HG02870 (cell line): ENCODE results near the gene CXCL11.
"Not testable (repeated sequence)": the region's sequence is repeated elsewhere in the genome, so short reads cannot be mapped to it uniquely, and the experiment has no call there.

Experiments used
- ATAC-seq: cut with Tn5 transposase; IDR thresholded peaks from one replicate; pipeline ENCODE4 v1.9.1; 2021; ENCODE audit warnings: mild to moderate bottlenecking, moderate library complexity; ENCODE audit not compliant: unreplicated experiment

Gene CXCL11

DNA sequence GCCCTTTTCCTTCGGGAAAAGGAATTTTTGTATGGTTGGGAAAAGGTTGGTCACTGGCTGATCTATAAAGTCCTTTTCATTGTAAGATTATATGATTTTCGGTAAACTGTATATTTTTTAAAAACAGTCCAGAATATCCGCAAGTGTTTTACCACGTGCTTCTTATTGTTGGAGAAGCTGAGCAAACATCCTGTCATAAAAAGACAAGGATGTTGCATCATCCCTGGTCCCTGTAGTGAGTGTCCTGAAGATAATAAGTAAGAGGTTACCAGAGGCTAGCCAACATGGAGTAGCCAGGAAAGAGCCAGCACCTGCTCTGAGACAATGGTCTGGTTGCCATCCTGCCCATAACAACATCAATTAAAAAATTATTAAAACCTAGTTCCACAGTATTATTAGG lies 33.7 kb downstream of the CXCL11 start:
- ATAC-seq: no peak

DNA sequence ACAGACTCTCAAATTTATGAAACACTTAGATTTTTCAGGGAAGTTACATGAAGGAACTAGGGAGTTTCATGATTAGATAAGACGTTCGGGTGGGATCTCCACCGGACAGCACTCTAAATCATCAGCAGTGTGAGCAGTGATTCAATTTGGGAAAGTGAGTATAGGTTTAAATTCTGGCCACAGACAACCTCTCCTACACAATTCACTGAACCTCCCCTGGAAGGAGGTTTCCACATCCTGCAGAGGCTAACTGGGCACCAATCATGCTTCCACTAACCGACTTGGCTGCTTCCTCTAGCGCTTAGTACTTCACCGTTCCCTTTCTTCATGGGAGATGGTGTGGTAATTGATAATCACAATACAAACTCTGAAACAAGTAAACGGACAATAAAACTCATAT lies 34.2 kb downstream of the CXCL11 start:
- no peak for ATAC-seq

DNA sequence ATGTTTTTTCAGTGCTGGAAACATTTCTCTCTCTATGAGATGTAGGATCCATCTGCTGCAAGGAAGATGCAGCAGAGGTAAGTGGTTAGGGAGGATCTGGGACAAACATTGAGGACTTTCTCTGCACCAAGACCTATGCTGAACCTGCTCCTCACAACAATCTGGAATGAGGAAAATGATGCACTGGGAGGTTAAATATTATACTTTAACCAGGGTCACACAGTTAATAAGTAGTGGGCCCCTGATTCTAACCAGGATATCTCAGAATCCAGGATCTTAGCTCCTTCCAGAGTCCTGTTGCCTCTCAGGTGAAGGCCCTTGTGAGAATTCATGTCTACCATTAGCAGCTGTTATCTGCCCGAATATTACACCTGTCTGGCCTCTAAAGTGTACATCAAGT lies 35.6 kb downstream of the CXCL11 start:
- ATAC-seq: no peak

DNA sequence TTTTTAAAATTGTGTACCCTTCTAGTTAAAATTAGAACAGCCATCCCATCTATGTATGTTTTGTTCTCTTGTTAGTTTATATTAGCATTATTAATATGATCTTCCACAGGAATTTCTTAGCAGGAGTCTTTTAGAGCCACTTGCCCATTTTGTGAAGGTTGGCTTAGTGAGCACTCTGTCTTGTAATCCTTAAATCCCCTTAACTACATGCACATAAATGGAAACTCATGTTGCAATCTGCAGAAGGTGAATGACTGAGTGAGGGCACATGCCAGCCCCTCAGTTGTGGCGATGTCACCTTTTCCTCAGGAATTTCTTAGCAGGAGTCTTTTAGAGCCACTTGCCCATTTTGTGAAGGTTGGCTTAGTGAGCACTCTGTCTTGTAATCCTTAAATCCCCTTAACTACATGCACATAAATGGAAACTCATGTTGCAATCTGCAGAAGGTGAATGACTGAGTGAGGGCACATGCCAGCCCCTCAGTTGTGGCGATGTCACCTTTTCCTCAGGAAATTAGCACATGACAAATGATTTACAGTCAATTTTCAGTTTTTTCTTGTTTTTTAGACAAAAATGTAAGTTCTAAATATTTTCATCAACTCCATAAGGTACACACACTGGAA lies 37.2 kb downstream of the CXCL11 start:
- ATAC-seq: not testable (repeated sequence)

DNA sequence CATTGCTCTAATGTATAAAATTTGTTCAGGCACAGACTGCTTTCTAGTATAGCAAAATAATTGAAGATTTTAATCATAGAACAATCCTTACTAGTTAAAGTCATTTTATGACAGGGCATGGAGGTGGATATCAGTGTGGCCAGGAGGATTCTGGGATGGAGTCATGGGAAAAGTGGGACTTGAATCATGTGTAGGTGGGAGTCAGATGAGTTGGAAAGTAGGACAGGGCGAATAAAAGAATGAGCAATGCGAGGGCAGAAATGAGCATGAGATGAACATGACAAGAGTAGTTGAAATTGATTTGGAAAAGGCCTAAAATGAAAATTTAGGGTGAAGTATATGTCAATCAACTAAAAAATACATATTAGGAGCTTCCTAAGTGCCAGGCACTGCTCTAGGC lies 37.9 kb downstream of the CXCL11 start:
- ATAC-seq: no peak

DNA sequence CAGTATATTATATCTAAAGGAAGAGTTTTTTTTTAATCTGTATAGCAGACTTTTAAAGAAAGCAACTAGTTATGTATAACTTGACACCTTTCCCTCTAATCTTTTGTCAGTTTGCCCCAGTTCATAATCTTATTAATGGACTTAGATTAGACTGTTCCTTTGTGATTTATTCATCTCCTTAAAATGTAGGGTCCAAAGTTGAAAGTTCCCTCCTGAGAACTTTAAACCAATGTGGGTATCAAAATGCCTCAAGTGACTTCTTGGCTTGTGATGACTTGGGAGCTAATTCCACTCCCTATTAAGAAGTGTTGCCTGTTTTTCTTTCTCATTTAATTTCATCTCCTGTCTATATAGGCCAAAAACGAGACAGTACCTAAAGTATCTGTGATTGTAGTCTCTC lies 38.8 kb downstream of the CXCL11 start:
- ATAC-seq: no peak

DNA sequence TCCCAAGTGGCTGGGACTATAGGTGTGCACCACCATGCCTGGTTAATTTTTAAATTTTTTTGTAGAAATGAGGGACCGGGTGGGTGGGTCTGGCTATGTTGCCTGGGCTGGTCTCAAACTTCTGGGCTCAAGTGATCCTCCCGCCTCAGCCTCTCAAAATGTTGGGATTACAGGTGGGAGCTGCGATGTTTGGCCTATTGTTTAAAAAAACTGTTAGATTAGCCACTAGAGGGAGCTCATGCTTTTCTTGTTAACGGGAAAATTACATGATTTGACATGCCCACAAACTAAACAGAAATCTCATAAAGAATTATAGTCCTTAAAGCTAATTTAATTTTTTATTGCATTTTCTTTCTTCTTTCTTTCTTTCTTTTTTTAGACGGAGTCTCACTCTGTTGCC lies 40.1 kb downstream of the CXCL11 start:
- no peak for ATAC-seq

DNA sequence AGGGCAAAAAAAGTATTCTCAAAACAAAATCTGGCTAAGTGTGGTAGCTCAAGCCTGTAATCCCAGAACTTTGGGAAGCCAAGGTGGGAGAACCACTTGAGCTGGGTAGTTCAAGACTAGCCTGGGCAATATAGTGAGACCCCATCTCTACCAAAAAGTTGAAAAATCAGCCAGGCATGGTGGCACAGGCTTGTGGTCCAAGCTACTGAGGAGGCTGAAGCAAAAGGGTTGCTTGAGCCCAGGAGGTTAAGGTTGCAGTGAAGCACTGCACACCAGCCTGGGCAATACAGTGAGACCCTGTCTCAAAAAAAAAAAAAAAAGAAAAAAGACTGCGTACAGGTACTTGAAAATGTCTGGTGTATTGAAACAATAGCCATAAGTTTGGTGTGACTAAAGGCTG lies 43.4 kb downstream of the CXCL11 start:
- no peak for ATAC-seq

DNA sequence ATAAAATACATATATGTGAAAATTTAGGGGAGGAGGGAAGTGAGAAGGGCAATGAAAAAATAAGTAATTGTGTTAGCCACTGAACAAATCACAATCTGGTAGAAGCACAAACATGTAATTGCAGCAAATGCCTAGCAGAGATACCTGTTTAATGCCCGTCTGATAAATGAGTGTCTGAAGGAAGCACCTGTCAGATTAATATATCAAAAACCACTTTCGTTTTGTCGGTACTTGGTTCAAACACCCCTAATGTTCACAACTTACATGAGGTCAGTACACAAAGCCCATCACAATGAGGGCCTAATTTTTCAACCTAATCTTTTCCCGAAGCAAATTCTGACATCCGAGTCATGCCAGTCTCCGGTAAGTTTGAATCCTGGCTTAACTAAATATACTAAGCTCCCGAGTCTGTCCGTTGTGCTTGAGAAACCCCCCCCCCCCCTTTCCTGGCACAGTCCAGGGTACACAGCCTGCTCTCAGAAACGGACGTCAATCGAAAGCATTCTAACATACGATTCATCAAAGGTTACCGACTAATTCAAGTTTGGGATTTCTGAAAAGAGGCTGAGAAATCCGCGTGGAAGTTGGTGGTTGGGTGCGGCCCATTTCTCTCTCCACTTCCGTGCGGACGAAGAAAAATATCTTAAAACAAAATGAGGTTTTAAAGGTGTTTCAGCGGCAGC lies 45.9 kb downstream of the CXCL11 start:
- ATAC-seq: no peak

DNA sequence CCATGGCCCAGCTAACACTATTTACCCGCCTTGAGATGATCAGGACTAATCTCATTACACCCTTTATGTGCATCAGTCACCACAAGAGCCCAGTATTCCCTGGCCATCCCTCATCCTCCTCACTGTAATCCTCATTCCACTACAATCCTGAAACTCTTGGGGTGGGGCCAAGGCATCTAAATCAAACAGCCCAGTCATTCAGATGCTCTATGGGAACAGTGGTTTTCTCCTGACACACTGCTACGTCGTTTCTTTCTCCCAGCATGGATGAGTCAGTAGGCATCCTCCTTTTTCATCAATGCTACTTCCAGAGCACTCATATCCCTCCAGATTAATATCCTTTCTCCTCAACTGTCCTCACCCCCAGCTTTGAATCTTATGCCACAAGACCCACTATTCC lies 50.8 kb downstream of the CXCL11 start:
- ATAC-seq: no peak
